Right lobe of liver (tissue), 6 donors: ENCODE measurements around the gene EPN3. TPM values are rescaled to one million over a fixed set of nuclear protein-coding genes. Genes with fewer than 3 reads are reported as not detected.

ENCODE experiments used
- ATAC-seq, 4 donors: fragments of 200-7000 bp; cut with Tn5 transposase; one replicate each; pipeline ENCODE4 v1.9.1; 2020; ENCODE audit warnings: mild to moderate bottlenecking in 4 of 4, moderate library complexity in 4 of 4
- DNase-seq, 3 donors: peaks; one replicate each; pipeline ENCODE4 v3.0.0-alpha.2; 2020
- H3K27ac ChIP-seq, 3 donors: fragments of 200-600 bp; one replicate each; pipeline ENCODE4 v1.8.0; 2022
- H3K27me3 ChIP-seq, 2 donors: fragments of 200-600 bp; one replicate each; pipeline ENCODE4 v1.8.0; 2022
- H3K36me3 ChIP-seq, 4 donors: fragments of 200-600 bp; sonication (generic) in 1 of 4; one replicate each; pipeline versions ENCODE4 v1.5.1 to v1.8.0; 2017 to 2022; ENCODE audit warnings: control low read depth in 1 of 4
- H3K4me1 ChIP-seq, 4 donors: fragments of 200-600 bp; sonication (generic) in 1 of 4; one replicate each; pipeline versions ENCODE4 v1.5.1 to v1.8.0; 2017 to 2022; ENCODE audit warnings: control low read depth in 1 of 4
- H3K4me3 ChIP-seq, 3 donors: fragments of 200-600 bp; one replicate each; pipeline ENCODE4 v1.8.0; 2022
- H3K9me3 ChIP-seq, 4 donors: fragments of 200-600 bp; sonication (generic) in 1 of 4; one replicate each; pipeline versions ENCODE4 v1.5.1 to v1.8.0; 2017 to 2022; ENCODE audit warnings: control low read depth in 1 of 4
- POLR2A ChIP-seq: fragments of 450-650 bp; IDR thresholded peaks from one replicate; pipeline ENCODE4 v1.6.1; 2017; ENCODE audit warnings: antibody characterized with exemption, mild to moderate bottlenecking
- WGBS: methylation state at CpG from one replicate; pipeline ENCODE4 v1.1.6; 2018; ENCODE audit warnings: low coverage, low lambda C conversion rate; ENCODE audit not compliant: insufficient coverage; ENCODE audit errors: missing lambda C conversion rate; 5-methylcytosine and 5-hydroxymethylcytosine counted together
- intact Hi-C, 2 donors: fragments of 100-400 bp; cut with DNase I; formaldehyde crosslinking; loops; one replicate each; pipeline versions ENCODE4 v1.11.2 to v1.14.1; 2022
- total RNA-seq, 6 experiments: library from RNA; depleted of rRNA in 2 of 6; stranded (reverse); fragments of >200 nt in 2 of 6; fragmentation: NEBNext Ultra II Directional in 3 of 6; extraction: Animal tissue kit (Norgen Biotek cat#: 25700) in 3 of 6; gene quantifications; one replicate each; pipeline versions ENCODE4 v1.1.0 to v1.2.4, GENCODE V29; 2016 to 2023
- TF ChIP-seq, protein P1 (sequence below), 4 donors: fragments of 200-600 bp in 3 of 4; fragments of 450-650 bp in 1 of 4; IDR thresholded peaks; one replicate each; pipeline versions ENCODE4 v1.5.1 to v1.8.0; 2016 to 2022; ENCODE audit warnings: antibody characterized with exemption in 4 of 4, mild to moderate bottlenecking in 2 of 4
- donor health status: DM: no; HTN: yes; CAD: no.
- donor health status: DM: no; HTN: no; CAD: no.
- donor health status: DM: no; HTN: no; CAD: no.
- donor health status: DM: no; HTN: yes; CAD: no.
- donor health status: DM: no; HTN: yes; CAD: no.

Gene EPN3
- total RNA-seq, 6 experiments from 2014 or later: 0.06 to 0.27 TPM; not detected in 4

DNA sequence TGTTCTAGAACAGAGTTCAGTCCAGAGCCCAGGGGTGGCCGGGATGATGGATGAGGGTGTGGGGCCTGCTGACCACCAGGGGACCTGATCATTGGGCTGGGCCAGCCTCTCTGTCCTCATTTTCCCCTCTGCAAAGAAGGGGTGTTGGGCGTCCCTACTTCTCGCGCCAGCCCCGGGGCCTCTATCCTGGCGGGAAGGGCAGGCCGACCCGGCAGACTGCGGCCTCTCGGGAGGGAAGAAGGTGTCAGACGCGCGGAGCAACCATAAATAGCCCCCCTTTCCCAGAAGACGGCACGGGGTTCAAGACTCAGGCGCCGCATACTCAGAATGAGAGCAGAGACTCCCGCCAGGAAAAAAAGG is 26.0 kb downstream of the EPN3 start:
- ATAC-seq: no peak
- H3K36me3 ChIP-seq: peaks cover 0 to 5% (median 0%) of the 10 kb centered on the region in 4 donors
- H3K4me1 ChIP-seq: peaks cover 0 to 22% (median 6%) of the 10 kb centered on the region in 4 donors
- TF ChIP-seq, protein P1, sequence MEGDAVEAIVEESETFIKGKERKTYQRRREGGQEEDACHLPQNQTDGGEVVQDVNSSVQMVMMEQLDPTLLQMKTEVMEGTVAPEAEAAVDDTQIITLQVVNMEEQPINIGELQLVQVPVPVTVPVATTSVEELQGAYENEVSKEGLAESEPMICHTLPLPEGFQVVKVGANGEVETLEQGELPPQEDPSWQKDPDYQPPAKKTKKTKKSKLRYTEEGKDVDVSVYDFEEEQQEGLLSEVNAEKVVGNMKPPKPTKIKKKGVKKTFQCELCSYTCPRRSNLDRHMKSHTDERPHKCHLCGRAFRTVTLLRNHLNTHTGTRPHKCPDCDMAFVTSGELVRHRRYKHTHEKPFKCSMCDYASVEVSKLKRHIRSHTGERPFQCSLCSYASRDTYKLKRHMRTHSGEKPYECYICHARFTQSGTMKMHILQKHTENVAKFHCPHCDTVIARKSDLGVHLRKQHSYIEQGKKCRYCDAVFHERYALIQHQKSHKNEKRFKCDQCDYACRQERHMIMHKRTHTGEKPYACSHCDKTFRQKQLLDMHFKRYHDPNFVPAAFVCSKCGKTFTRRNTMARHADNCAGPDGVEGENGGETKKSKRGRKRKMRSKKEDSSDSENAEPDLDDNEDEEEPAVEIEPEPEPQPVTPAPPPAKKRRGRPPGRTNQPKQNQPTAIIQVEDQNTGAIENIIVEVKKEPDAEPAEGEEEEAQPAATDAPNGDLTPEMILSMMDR (IDR thresholded peaks at IDR 0.05): no peak
- TF ChIP-seq POLR2A: no peak
- no peak overlapping the region for H3K4me3 ChIP-seq
- intact Hi-C loops: loop anchor here in 1 of 2 donors (10.0 kb wide), 1 partner anchor 276 kb away; the partner anchor contains the start of gene WFIKKN2
- 24% methylated on average over 8 of the region's 18 CpGs for WGBS
- H3K27me3 ChIP-seq: peaks cover 4 to 29% of the 10 kb centered on the region in 2 donors
- H3K27ac ChIP-seq: no peak overlapping the region
- no peaks in the 10 kb centered on the region for H3K9me3 ChIP-seq
- no peak for DNase-seq

DNA sequence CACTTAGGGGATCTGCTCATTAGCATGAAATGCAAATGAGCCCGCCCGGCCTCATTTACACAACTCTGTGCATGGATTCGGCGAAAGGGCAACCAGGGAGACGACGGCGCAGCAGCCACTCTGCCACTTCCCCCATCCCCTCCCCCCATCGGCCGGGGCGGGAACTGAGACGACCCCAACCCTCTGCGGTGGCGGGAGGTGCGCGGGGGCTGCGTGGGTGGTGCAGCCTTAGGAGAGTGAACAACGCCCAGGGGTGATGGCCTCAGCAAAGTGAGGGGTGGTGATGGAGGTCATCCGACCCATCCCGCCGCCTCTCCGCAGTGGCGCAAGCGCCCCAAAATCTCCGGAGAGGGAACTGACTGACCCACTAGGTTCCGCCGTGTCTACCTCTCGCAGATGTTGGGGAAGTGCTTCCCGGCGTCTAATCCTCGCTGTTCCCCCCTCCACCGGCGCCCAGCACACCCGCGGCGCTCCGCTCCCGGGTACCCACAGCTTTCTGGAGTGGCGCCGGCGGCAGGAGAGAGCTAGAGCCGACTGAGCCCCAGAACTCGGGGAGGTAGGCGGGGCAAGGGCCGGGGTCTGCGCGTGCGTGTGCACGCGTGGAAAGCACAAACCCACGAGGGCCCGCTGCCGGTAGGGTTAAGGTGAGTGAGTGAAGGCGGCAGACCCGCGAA is 26.5 kb downstream of the EPN3 start:
- WGBS: 6% methylated on average over 14 of the region's 55 CpGs
- Histone ChIP-seq H3K4me1 (peaks cover 0 to 22% (median 6%) of the 10 kb centered on the region in 4 donors), H3K9me3 (no peaks in the 10 kb centered on the region), H3K27ac (no peak overlapping the region), H3K4me3 (no peak overlapping the region), H3K36me3 (peaks cover 0 to 5% (median 0%) of the 10 kb centered on the region in 4 donors), H3K27me3 (peaks cover 4 to 29% of the 10 kb centered on the region in 2 donors)
- ATAC-seq (no peak), DNase-seq (no peak)
- intact Hi-C loops: loop anchor here in 1 of 2 donors (10.0 kb wide), 1 partner anchor 276 kb away; the partner anchor contains the start of gene WFIKKN2
- TF ChIP-seq, protein P1 (IDR thresholded peaks at IDR 0.05): no peak
- TF ChIP-seq POLR2A: no peak

DNA sequence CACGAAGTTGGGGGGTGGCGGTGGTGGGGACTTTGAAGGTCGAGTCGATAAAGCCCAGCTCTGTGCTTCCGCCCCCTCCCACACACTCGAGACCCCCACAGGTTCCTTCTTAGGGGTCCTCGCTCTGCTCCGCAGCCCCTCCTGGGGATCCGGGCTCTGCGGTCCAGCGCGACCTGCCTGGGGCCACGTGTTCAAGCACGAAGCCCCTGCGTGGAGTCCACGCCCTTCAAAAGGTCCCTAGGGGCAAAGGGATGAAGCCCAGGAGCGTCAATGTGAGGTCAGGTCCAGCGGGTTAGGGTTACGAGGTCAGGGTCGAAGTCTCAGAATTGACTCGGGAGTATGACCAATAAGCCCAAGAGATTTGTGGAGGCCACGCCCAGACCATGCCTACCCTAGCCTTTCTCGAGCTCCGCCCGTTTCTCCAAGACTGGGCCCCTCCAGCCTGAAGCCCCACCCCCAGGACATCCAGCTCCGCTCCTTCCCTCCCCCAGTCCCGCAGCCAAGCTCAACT is 27.2 kb downstream of the EPN3 start:
- TF ChIP-seq, protein P1 (IDR thresholded peaks at IDR 0.05): no peak
- no peak for TF ChIP-seq POLR2A
- DNase-seq: no peak
- Histone ChIP-seq H3K4me1 (peaks cover 0 to 22% (median 6%) of the 10 kb centered on the region in 4 donors), H3K36me3 (peaks cover 0 to 5% (median 0%) of the 10 kb centered on the region in 4 donors), H3K4me3 (peak overlapping the region; percentile 23 to 43 (median 35)), H3K9me3 (no peaks in the 10 kb centered on the region), H3K27ac (no peak overlapping the region), H3K27me3 (peaks cover 4 to 29% of the 10 kb centered on the region in 2 donors)
- WGBS: 0% methylated on average over 6 of the region's 27 CpGs
- intact Hi-C loops: loop anchor here in 1 of 2 donors (10.0 kb wide), 1 partner anchor 275 kb away; the partner anchor contains the start of gene WFIKKN2
- peak; percentile 49 to 63 (median 54) for ATAC-seq

DNA sequence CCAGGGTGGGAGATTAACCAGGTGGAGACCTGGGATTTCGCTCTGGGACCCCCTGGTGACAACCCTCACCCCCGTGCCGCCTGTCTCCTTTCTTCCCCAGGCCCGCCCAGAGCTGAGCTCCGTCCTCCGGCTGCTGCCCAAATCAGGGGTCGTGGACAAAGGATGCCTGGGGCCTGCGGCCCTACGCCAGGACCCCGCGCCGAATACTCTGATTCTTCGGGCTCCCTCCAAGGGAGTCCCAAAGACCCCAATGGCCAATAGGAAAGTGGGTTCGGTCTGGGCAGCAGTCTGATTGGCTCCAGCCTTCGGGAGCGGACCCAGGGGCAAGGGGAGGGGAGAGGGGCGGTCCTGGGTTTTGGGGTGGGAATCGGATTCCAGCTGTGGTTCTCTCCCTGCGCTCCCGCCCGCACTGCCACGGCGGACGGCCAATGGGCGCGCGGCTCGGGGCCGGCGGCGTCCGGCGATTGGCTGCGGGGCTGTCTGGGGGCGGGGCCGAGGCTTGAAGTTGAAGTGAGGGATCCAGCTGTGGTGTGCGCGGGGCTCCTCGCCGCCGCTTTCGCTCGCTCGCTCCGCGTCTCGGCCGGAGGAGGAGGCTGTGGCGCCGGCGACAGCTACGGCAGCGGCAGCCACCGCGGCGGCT is 27.8 kb downstream of the EPN3 start, which contains the start of gene CACNA1G:
CACNA1G (plus strand) TSS at position 531 of the 640 bp plus-strand sequence. CDS start 745 bp downstream, outside the sequence.
- peak; percentile 80 to 89 (median 83) for ATAC-seq
- WGBS: no CpG with 5 or more reads among the region's 56 CpGs
- peak; percentile 83 to 84 (median 83) for DNase-seq
- Histone ChIP-seq H3K27me3 (peaks cover 4 to 29% of the 10 kb centered on the region in 2 donors), H3K4me3 (peak within 1 kb of the TSS; percentile 23 to 43 (median 35)), H3K36me3 (peaks cover 0 to 5% (median 0%) of the 10 kb centered on the region in 4 donors), H3K27ac (no peak within 1 kb of the TSS), H3K9me3 (no peaks in the 10 kb centered on the region), H3K4me1 (peaks cover 0 to 22% (median 6%) of the 10 kb centered on the region in 4 donors)
- intact Hi-C loops: no loop called here
- no peak for TF ChIP-seq POLR2A
- TF ChIP-seq, protein P1 (IDR thresholded peaks at IDR 0.05): no peak
